Measurements from ENCODE around the gene HMGN1. TPM values are rescaled to one million over a fixed set of nuclear protein-coding genes. Genes with fewer than 3 reads are reported as not detected.

HMGN1 gene
- total RNA-seq, 1 donor from 2014 or later: 225 TPM

DNA sequence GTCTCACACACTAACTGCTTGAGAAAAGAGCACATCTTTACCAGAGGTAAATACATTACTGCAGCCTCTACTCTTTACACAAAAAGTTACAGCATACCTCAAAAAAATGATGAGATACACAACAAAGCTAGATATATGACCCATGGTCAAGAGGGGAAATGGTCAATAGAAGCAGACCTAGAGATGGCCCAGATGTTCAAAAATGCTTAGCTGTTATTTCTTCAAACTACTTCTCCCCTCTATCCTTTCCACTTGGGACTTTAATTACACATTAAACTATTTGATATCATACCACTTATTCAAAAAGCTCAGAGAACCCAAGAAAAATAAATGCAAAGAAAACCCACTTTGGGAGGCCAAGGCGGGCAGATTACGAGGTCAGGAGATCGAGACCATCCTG is 48.3 kb downstream of the HMGN1 start:
- no peak for DNase-seq (ENCODE audit: low spot score)

GRCh38 chr21:39296891-39297290 is 52.0 kb downstream of the HMGN1 start:
- no peak for DNase-seq (ENCODE audit: low spot score)

Other genes starting within 250 kb of the HMGN1 start
- gene PSMG1, start 165.6 kb downstream of the HMGN1 start, total RNA-seq: 47.6 TPM
- 63.9 TPM for gene BRWD1, start 35.5 kb downstream of the HMGN1 start, total RNA-seq
- 3.0 TPM for gene LCA5L, start 96.7 kb upstream of the HMGN1 start, total RNA-seq
- 11.8 TPM for gene SH3BGR, start 102.9 kb upstream of the HMGN1 start, total RNA-seq

Data from ureter (tissue), 1 donor.